Astrocyte of the spinal cord (primary cell): Measurements from ENCODE around the gene APBA2.

Source experiments
- DNase-seq: peaks from one replicate; pipeline ENCODE4 v3.0.0; 2011; ENCODE audit warnings: low read depth, low spot score
- H3K4me3 ChIP-seq: 2 replicates; pipeline ENCODE4 v1.5.1; 2011; ENCODE audit warnings: low read depth, mild to moderate bottlenecking, low read length, moderate library complexity
- CTCF ChIP-seq: IDR thresholded peaks from 2 replicates; pipeline ENCODE4 v1.5.1; 2012; ENCODE audit warnings: low read depth, mild to moderate bottlenecking, low read length, inconsistent platforms
- in situ Hi-C: cut with HindIII; loops from 2 replicates; pipeline ENCODE4 v1.10.0; 2017; ENCODE audit warnings: low sequenced_read_pairs

Gene APBA2

GRCh38 chr15:28903555-28903954, 17.8 kb downstream of the APBA2 start:
- in situ Hi-C loops = no loop called here
- no peak for TF ChIP-seq CTCF
- H3K4me3 ChIP-seq = no peak overlapping the region
- DNase-seq = no peak

GRCh38 chr15:28904003-28904402, 18.2 kb downstream of the APBA2 start:
- no peak overlapping the region for H3K4me3 ChIP-seq
- DNase-seq = no peak
- in situ Hi-C loops = no loop called here
- no peak for TF ChIP-seq CTCF

GRCh38 chr15:28904541-28905315, 19.0 kb downstream of the APBA2 start:
- in situ Hi-C loops = no loop called here
- no peak overlapping the region for H3K4me3 ChIP-seq

GRCh38 chr15:28907338-28907960, 21.7 kb downstream of the APBA2 start:
- no peak for TF ChIP-seq CTCF
- no peak for DNase-seq
- no peak overlapping the region for H3K4me3 ChIP-seq
- in situ Hi-C loops = no loop called here

More at GRCh38 chr15:28904541-28905315, 19.0 kb downstream of the APBA2 start:
- no peak for DNase-seq
- TF ChIP-seq CTCF = no peak

DNA sequence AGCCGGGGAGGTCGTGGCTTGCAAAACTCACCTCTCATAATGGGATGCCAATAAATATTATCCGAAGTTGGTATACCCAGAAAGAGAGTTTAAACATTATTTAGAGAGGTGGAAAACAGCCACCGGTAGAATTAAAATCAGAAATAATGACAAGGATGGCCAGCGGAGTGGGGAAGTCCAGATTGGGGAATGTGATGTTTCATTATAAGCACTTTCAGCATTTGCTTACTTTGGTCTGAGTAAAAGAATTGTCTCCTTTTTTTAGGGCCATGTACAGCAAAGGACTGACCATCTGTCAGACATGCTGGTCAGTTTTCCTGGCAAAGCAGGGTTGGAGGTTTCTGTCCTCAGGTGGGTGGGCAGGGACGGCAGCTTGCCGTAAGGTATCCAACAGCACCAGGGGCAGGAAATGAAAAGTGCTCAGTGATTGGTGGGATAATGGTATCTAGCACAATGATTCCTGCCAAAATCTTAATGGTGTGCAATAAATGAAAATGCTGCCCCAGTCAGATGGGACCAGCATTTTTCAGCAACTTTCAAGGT, 24.3 kb downstream of the APBA2 start:
- H3K4me3 ChIP-seq = no peak overlapping the region
- TF ChIP-seq CTCF = no peak
- in situ Hi-C loops = no loop called here
- DNase-seq = no peak

- in situ Hi-C loops = no loop called here
- H3K4me3 ChIP-seq = no peak overlapping the region
- no peak for TF ChIP-seq CTCF
- DNase-seq = no peak
Measured at GRCh38 chr15:28911310-28911931, 25.6 kb downstream of the APBA2 start.
